Dendritic cell treated with granulocyte-macrophage colony-stimulating factor and Interleukin-4, amounts not matched to agents 40 ng/mL and 50 ng/mL, for 4 days (primary cell): Measurements from ENCODE around the gene RABGGTA.

Experiments
- H3K27ac Mint-ChIP-seq: one replicate; pipeline ENCODE4 v1.8.0; 2022; ENCODE audit warnings: mild to moderate bottlenecking, mixed read lengths
- H3K27me3 Mint-ChIP-seq: one replicate; pipeline ENCODE4 v1.8.0; 2022; ENCODE audit warnings: mild to moderate bottlenecking, mixed read lengths
- H3K36me3 Mint-ChIP-seq: one replicate; pipeline ENCODE4 v1.8.0; 2022; ENCODE audit warnings: low read depth, mixed read lengths
- H3K4me1 Mint-ChIP-seq: one replicate; pipeline ENCODE4 v1.8.0; 2022; ENCODE audit warnings: low read depth, mixed read lengths
- H3K4me3 Mint-ChIP-seq: one replicate; pipeline ENCODE4 v1.8.0; 2022; ENCODE audit warnings: mild to moderate bottlenecking, moderate library complexity, mixed read lengths
- H3K9me3 Mint-ChIP-seq: one replicate; pipeline ENCODE4 v1.8.0; 2022; ENCODE audit warnings: mixed read lengths
- intact Hi-C: fragments of 100-400 bp; cut with micrococcal nuclease; formaldehyde crosslinking; loops from one replicate; pipeline ENCODE4 v1.15.0; 2022

Gene RABGGTA

GRCh38 chr14:24309538-24310264 lies 38.3 kb upstream of the RABGGTA start, which contains the start of gene LTB4R2:
TSS of gene LTB4R2 (plus strand) at chr14:24310140. CDS start at chr14:24310665, 525 bp downstream.
- Mint-ChIP-seq H3K27ac (peak within 1 kb of the TSS; percentile 66), H3K4me1 (peaks cover 78% of the 10 kb centered on the region), H3K4me3 (peak within 1 kb of the TSS; percentile 77), H3K27me3 (no peaks in the 10 kb centered on the region), H3K36me3 (peaks cover 61% of the 10 kb centered on the region), H3K9me3 (no peaks in the 10 kb centered on the region)
- intact Hi-C loops, result no loop called here

- Mint-ChIP-seq H3K4me1 (peaks cover 67% of the 10 kb centered on the region), H3K36me3 (peaks cover 69% of the 10 kb centered on the region), H3K4me3 (no peak overlapping the region), H3K27me3 (no peaks in the 10 kb centered on the region), H3K27ac (peak overlapping the region; percentile 66), H3K9me3 (no peaks in the 10 kb centered on the region)
- intact Hi-C loops, result no loop called here
Observed at GRCh38 chr14:24308342-24309124, 37.1 kb upstream of the RABGGTA start.

GRCh38 chr14:24307575-24308341 lies 36.4 kb upstream of the RABGGTA start, which contains the start of gene CIDEB:
TSS of gene CIDEB (minus strand) at chr14:24307977. CDS start at chr14:24307858, 119 bp downstream.
- Mint-ChIP-seq H3K4me1 (peaks cover 59% of the 10 kb centered on the region), H3K27ac (peak within 1 kb of the TSS; percentile 66), H3K4me3 (no peak within 1 kb of the TSS), H3K36me3 (peaks cover 77% of the 10 kb centered on the region), H3K9me3 (no peaks in the 10 kb centered on the region), H3K27me3 (no peaks in the 10 kb centered on the region)
- intact Hi-C loops, result no loop called here

- H3K4me3 Mint-ChIP-seq, result no peak overlapping the region
- H3K27ac Mint-ChIP-seq, result no peak overlapping the region
- intact Hi-C loops, result no loop called here
- peaks cover 83% of the 10 kb centered on the region for H3K36me3 Mint-ChIP-seq
- peaks cover 55% of the 10 kb centered on the region for H3K4me1 Mint-ChIP-seq
- H3K27me3 Mint-ChIP-seq, result no peaks in the 10 kb centered on the region
- H3K9me3 Mint-ChIP-seq, result no peaks in the 10 kb centered on the region
Observed at GRCh38 chr14:24307156-24307574, 35.8 kb upstream of the RABGGTA start.

- Mint-ChIP-seq H3K4me3 (no peak overlapping the region), H3K36me3 (peaks cover 98% of the 10 kb centered on the region), H3K9me3 (no peaks in the 10 kb centered on the region), H3K27ac (no peak overlapping the region), H3K4me1 (peaks cover 41% of the 10 kb centered on the region), H3K27me3 (no peaks in the 10 kb centered on the region)
- intact Hi-C loops, result no loop called here
Observed at GRCh38 chr14:24304019-24304387, 32.6 kb upstream of the RABGGTA start.

- Mint-ChIP-seq H3K27me3 (no peaks in the 10 kb centered on the region), H3K9me3 (no peaks in the 10 kb centered on the region), H3K36me3 (peaks cover 81% of the 10 kb centered on the region), H3K4me1 (peaks cover 43% of the 10 kb centered on the region), H3K27ac (peak overlapping the region; percentile 88), H3K4me3 (peak overlapping the region; percentile 88)
- intact Hi-C loops, result no loop called here
Observed at GRCh38 chr14:24300326-24300980, 29.1 kb upstream of the RABGGTA start.

- H3K27ac Mint-ChIP-seq, result peak within 1 kb of the TSS; percentile 88
- peak within 1 kb of the TSS; percentile 88 for H3K4me3 Mint-ChIP-seq
- H3K36me3 Mint-ChIP-seq, result peaks cover 81% of the 10 kb centered on the region
- no peaks in the 10 kb centered on the region for H3K27me3 Mint-ChIP-seq
- intact Hi-C loops, result no loop called here
- peaks cover 43% of the 10 kb centered on the region for H3K4me1 Mint-ChIP-seq
- no peaks in the 10 kb centered on the region for H3K9me3 Mint-ChIP-seq
Observed at GRCh38 chr14:24299255-24300191, 28.1 kb upstream of the RABGGTA start, which contains the start of the genes DHRS1 and NOP9. TSS of gene DHRS1 (minus strand) at chr14:24299780. CDS start at chr14:24299106, 674 bp downstream. TSS of gene NOP9 (plus strand) at chr14:24299850. CDS start at chr14:24299955, 105 bp downstream.

GRCh38 chr14:24298892-24299254 lies 27.5 kb upstream of the RABGGTA start:
- Mint-ChIP-seq H3K36me3 (peaks cover 79% of the 10 kb centered on the region), H3K9me3 (no peaks in the 10 kb centered on the region), H3K27me3 (no peaks in the 10 kb centered on the region), H3K4me3 (peak overlapping the region; percentile 88), H3K4me1 (peaks cover 43% of the 10 kb centered on the region), H3K27ac (peak overlapping the region; percentile 88)
- intact Hi-C loops, result no loop called here

GRCh38 chr14:24297190-24297964 lies 26.0 kb upstream of the RABGGTA start:
- peak overlapping the region; percentile 64 for H3K27ac Mint-ChIP-seq
- H3K36me3 Mint-ChIP-seq, result peaks cover 72% of the 10 kb centered on the region
- H3K4me1 Mint-ChIP-seq, result peaks cover 43% of the 10 kb centered on the region
- peak overlapping the region; percentile 10 for H3K4me3 Mint-ChIP-seq
- no peaks in the 10 kb centered on the region for H3K9me3 Mint-ChIP-seq
- H3K27me3 Mint-ChIP-seq, result no peaks in the 10 kb centered on the region
- intact Hi-C loops, result loop anchor here (1.0 kb wide), 2 partner anchors 18 to 54 kb away; no protein-coding TSS in a partner anchor

- peaks cover 38% of the 10 kb centered on the region for H3K4me1 Mint-ChIP-seq
- H3K9me3 Mint-ChIP-seq, result no peaks in the 10 kb centered on the region
- H3K27ac Mint-ChIP-seq, result peak overlapping the region; percentile 64
- no peaks in the 10 kb centered on the region for H3K27me3 Mint-ChIP-seq
- H3K36me3 Mint-ChIP-seq, result peaks cover 72% of the 10 kb centered on the region
- H3K4me3 Mint-ChIP-seq, result no peak overlapping the region
- intact Hi-C loops, result loop anchor here (1.0 kb wide), 2 partner anchors 17 to 53 kb away; no protein-coding TSS in a partner anchor
Observed at GRCh38 chr14:24296341-24297157, 25.2 kb upstream of the RABGGTA start.

GRCh38 chr14:24293525-24293924 lies 22.1 kb upstream of the RABGGTA start:
- H3K9me3 Mint-ChIP-seq, result no peaks in the 10 kb centered on the region

More at GRCh38 chr14:24293525-24293924, 22.1 kb upstream of the RABGGTA start:
- no peak overlapping the region for H3K27ac Mint-ChIP-seq
- H3K4me1 Mint-ChIP-seq, result peaks cover 21% of the 10 kb centered on the region
- peaks cover 70% of the 10 kb centered on the region for H3K36me3 Mint-ChIP-seq
- no peaks in the 10 kb centered on the region for H3K27me3 Mint-ChIP-seq
- no peak overlapping the region for H3K4me3 Mint-ChIP-seq
- intact Hi-C loops, result no loop called here
